ENCODE data around the gene SEMA6A. TPM values are rescaled to one million over a fixed set of nuclear protein-coding genes. Genes with fewer than 3 reads are reported as not detected.

The SEMA6A gene
- total and polyA plus RNA-seq, 4 donors = 3.7 to 11.4 (median 5.6) TPM

DNA sequence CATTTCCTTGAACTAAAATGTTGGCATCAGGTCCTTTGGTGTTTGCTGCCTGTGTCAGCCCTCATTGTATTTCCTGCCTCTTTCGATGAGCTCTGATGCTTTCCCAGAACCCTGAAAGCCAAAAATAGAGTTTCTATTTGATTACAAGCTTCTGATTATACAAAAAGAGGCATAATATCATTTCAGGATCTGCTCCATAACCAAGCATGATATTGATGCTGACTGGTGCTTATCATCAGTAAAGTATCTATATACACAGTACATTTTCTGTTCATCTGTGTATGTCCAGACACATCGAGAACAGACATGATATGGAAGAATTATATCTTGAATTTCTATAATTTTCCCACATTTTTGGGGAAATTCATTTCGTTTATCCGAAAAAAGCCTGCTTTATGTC, 58.6 kb downstream of the SEMA6A start:
- no peak overlapping the region for H3K4me3 ChIP-seq (ENCODE audit: low read depth in 1 of 3, low read length in 3 of 3)
- H3K27ac ChIP-seq (ENCODE audit: low read depth in 1 of 2, low read length in 2 of 2) = no peak overlapping the region
- H3K9ac ChIP-seq (ENCODE audit: low read depth in 1 of 2, low read length in 2 of 2) = no peak overlapping the region
- 78% methylated on average over 4 of the region's 4 CpGs for WGBS
- TF ChIP-seq, protein P1, sequence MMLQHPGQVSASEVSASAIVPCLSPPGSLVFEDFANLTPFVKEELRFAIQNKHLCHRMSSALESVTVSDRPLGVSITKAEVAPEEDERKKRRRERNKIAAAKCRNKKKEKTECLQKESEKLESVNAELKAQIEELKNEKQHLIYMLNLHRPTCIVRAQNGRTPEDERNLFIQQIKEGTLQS (IDR thresholded peaks at IDR 0.05) = no peak
- no peak for TF ChIP-seq GABPA (IDR thresholded peaks at IDR 0.05 in 1 of 2, conservative IDR thresholded peaks at IDR 0.05 in 1 of 2)
- TF ChIP-seq TAF1 (conservative IDR thresholded peaks at IDR 0.05) = no peak
- TF ChIP-seq, protein P2, sequence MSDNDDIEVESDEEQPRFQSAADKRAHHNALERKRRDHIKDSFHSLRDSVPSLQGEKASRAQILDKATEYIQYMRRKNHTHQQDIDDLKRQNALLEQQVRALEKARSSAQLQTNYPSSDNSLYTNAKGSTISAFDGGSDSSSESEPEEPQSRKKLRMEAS (IDR thresholded peaks at IDR 0.05) = no peak
- no peak for TF ChIP-seq JUND (IDR thresholded peaks at IDR 0.05)
- TF ChIP-seq HNF4A (conservative IDR thresholded peaks at IDR 0.05) = no peak
- TF ChIP-seq CTCF (IDR thresholded peaks at IDR 0.05; ENCODE audit: low read depth, low read length, missing input control) = no peak
- no peak for TF ChIP-seq EGR1 (IDR thresholded peaks at IDR 0.05; ENCODE audit: low read depth in 2 of 2)
- no peak for TF ChIP-seq FOXA2 (IDR thresholded peaks at IDR 0.05)
- TF ChIP-seq YY1 (IDR thresholded peaks at IDR 0.05) = no peak
- no peaks in the 10 kb centered on the region for H3K4me1 ChIP-seq (ENCODE audit: control insufficient read depth in 4 of 4, insufficient read depth in 4 of 4, low read length in 3 of 4)
- no peaks in the 10 kb centered on the region for H3K27me3 ChIP-seq (ENCODE audit: control insufficient read depth in 4 of 4, insufficient read depth in 4 of 4, low read length in 3 of 4)
- no peak for DNase-seq (ENCODE audit: low spot score)
- no peaks in the 10 kb centered on the region for H3K9me3 ChIP-seq (ENCODE audit: control insufficient read depth in 4 of 4, low read length in 3 of 4)
- no peaks in the 10 kb centered on the region for H3K36me3 ChIP-seq (ENCODE audit: control insufficient read depth in 4 of 4, insufficient read depth in 3 of 4, low read depth in 1 of 4, low read length in 3 of 4)

- no peaks in the 10 kb centered on the region for H3K4me1 ChIP-seq (ENCODE audit: control insufficient read depth in 4 of 4, insufficient read depth in 4 of 4, low read length in 3 of 4)
- no peak overlapping the region for H3K9ac ChIP-seq (ENCODE audit: low read depth in 1 of 2, low read length in 2 of 2)
- no peak overlapping the region for H3K4me3 ChIP-seq (ENCODE audit: low read depth in 1 of 3, low read length in 3 of 3)
- no peak overlapping the region for H3K27ac ChIP-seq (ENCODE audit: low read depth in 1 of 2, low read length in 2 of 2)
- DNase-seq (ENCODE audit: low spot score) = no peak
- no peaks in the 10 kb centered on the region for H3K27me3 ChIP-seq (ENCODE audit: control insufficient read depth in 4 of 4, insufficient read depth in 4 of 4, low read length in 3 of 4)
- H3K9me3 ChIP-seq (ENCODE audit: control insufficient read depth in 4 of 4, low read length in 3 of 4) = no peaks in the 10 kb centered on the region
- H3K36me3 ChIP-seq (ENCODE audit: control insufficient read depth in 4 of 4, insufficient read depth in 3 of 4, low read depth in 1 of 4, low read length in 3 of 4) = no peaks in the 10 kb centered on the region
- TF ChIP-seq RAD21 (IDR thresholded peaks at IDR 0.05) (no peak), REST (IDR thresholded peaks at IDR 0.05) (no peak), HNF4G (IDR thresholded peaks at IDR 0.05) (no peak), FOXA2 (IDR thresholded peaks at IDR 0.05) (no peak), JUND (IDR thresholded peaks at IDR 0.05) (no peak), EGR1 (IDR thresholded peaks at IDR 0.05; ENCODE audit: low read depth in 2 of 2) (no peak), TAF1 (conservative IDR thresholded peaks at IDR 0.05) (no peak), SP1 (IDR thresholded peaks at IDR 0.05) (no peak)
- TF ChIP-seq, protein P3, sequence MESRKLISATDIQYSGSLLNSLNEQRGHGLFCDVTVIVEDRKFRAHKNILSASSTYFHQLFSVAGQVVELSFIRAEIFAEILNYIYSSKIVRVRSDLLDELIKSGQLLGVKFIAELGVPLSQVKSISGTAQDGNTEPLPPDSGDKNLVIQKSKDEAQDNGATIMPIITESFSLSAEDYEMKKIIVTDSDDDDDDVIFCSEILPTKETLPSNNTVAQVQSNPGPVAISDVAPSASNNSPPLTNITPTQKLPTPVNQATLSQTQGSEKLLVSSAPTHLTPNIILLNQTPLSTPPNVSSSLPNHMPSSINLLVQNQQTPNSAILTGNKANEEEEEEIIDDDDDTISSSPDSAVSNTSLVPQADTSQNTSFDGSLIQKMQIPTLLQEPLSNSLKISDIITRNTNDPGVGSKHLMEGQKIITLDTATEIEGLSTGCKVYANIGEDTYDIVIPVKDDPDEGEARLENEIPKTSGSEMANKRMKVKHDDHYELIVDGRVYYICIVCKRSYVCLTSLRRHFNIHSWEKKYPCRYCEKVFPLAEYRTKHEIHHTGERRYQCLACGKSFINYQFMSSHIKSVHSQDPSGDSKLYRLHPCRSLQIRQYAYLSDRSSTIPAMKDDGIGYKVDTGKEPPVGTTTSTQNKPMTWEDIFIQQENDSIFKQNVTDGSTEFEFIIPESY (IDR thresholded peaks at IDR 0.05) = no peak
- 81% methylated on average over 2 of the region's 2 CpGs for WGBS
Observed at GRCh38 chr5:116514421-116514970, 60.1 kb downstream of the SEMA6A start.

Measured in liver (tissue), 9 donors.